Thyroid gland (tissue), 4 donors: Measurements from ENCODE around the gene GNG3.

Source experiments
- CTCF ChIP-seq, 6 experiments: fragments of 200-600 bp in 3 of 6; fragments of 450-650 bp in 3 of 6; sonication (generic) in 3 of 6; IDR thresholded peaks; one replicate each; pipeline ENCODE4 v1.5.1; 2016 to 2019; ENCODE audit warnings: antibody characterized with exemption in 6 of 6, mild to moderate bottlenecking in 2 of 6, inconsistent platforms in 1 of 6, moderate library complexity in 1 of 6
- POLR2A ChIP-seq, 2 donors: fragments of 450-650 bp; IDR thresholded peaks; one replicate each; pipeline ENCODE4 v1.6.1; 2017; ENCODE audit warnings: antibody characterized with exemption in 2 of 2, mild to moderate bottlenecking in 2 of 2, moderate library complexity in 1 of 2

DNA sequence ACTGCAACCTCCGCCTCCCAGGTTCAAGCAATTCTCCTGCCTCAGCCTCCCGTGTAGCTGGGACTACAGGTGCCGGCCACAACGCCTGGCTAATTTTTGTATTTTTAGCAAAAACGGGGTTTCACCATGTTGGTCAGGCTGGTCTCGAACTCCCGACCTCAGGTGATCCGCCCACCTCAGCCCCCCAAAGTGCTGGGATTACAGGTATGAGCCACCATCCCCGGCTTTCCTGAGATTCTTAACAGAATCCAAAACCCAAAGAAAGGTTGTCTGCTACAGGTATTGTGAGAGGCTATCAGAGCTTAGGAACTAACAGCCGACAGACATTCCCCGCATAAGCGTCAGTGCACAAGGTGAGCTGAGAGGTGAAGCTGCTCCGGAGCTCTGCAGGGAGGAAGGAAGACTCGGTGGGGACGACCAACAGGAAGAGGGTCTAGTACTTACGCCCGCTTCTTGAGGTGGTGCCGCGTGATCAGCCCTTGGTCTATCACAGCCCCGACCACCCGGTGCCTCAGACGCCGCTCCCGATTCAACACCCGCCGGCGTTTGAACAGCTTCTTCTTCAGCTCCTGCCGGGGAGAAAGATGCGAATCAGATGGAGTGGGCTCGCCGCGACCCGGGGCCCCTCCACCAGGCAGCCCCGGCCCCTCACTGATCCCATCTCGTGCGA is 42.9 kb upstream of the GNG3 start:
- TF ChIP-seq CTCF (IDR thresholded peaks at IDR 0.05) (no peak), POLR2A (IDR thresholded peaks at IDR 0.05) (no peak)
